Subcutaneous adipose tissue (tissue), 4 donors: ENCODE data around the gene PSMC3. TPM values are rescaled to one million over a fixed set of nuclear protein-coding genes. Genes with fewer than 3 reads are reported as not detected.

Experiments
- CTCF ChIP-seq: fragments of 450-650 bp; IDR thresholded peaks from one replicate; pipeline ENCODE4 v1.5.1; 2016; ENCODE audit warnings: low read depth, mild to moderate bottlenecking, control low read depth, antibody characterized with exemption, moderate library complexity
- total RNA-seq, 4 donors: library from RNA; depleted of rRNA; stranded (reverse); fragments of >200 nt; gene quantifications; one replicate each; pipeline ENCODE4 v1.1.0, GENCODE V29; 2016

The PSMC3 gene
- total RNA-seq, result 100 to 1,000 TPM in 2 of 4 donors, 10 to 100 TPM in 2; 67.3 to 156 (median 102) TPM

DNA sequence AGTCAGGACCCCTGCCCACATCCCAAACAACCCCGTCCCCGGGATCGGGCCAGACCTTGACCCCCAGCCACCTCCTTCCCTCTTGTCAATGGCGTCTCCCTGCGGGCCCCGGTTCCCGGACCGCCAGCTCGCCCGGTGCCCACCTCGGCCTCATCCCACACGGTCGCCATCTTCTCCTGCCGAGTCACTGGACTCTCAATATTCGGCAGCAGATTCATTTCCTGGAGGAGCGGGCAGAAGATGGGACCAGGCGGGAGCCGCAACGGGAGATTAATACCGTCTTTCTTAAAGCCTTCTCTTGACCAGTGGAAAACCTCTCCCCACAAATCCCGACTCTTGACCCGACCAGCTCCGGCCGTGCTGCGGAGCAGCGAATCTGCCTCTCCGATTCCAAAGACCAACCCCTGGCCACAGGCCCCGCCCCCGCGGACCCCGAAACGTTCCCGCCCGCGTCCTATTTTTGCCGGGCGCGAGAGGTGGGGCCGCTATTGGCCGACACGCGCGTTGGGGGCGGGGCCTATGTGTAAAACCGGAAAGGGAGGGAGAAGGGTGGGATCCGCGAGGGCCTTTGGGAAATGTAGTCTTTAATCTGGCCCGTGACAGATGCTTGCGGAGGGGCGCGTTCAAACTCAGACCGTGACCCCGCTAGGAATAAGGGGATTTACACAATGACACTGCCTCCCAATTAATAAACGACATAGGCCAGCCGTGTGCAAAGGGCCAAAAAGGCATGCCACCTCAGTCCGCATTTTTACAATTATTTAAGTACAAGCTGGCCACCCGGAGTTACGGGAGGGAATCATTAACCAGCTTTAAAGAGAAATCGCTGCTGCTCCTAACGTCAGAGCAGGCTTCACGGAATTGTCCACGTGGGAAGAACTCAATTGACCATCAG, at the start of gene PSMC3:
Gene PSMC3, minus strand, starts transcription at position 378 of the 895 bp plus-strand sequence. Its CDS starts 160 bp downstream, at position 218.
- no peak for TF ChIP-seq CTCF

DNA sequence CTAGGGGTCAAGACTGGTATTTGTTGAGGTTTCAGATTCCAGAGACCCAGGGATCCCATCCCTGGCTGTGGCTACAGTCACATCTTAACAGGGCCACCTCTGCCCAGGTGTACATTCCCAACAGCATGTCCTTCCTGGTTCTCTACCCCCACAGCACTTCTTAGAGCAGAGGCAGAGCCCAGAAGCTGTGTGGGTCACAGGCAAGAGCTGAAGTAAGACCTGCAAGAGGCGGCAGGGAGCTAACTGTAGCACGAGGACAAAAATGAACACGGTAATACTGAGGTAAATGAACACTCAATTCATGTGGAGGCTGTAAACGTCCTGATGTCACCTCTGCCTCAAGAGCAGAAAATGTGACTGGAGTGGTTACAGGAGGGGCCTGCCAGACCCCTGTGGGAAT, 44.4 kb upstream of the PSMC3 start:
- no peak for TF ChIP-seq CTCF

GRCh38 chr11:47469361-47470179, 43.3 kb upstream of the PSMC3 start:
- no peak for TF ChIP-seq CTCF

- no peak for TF ChIP-seq CTCF
Measured at GRCh38 chr11:47468598-47469214, 42.5 kb upstream of the PSMC3 start.

- TF ChIP-seq CTCF, result no peak
Measured at GRCh38 chr11:47467357-47467756, 41.1 kb upstream of the PSMC3 start.

DNA sequence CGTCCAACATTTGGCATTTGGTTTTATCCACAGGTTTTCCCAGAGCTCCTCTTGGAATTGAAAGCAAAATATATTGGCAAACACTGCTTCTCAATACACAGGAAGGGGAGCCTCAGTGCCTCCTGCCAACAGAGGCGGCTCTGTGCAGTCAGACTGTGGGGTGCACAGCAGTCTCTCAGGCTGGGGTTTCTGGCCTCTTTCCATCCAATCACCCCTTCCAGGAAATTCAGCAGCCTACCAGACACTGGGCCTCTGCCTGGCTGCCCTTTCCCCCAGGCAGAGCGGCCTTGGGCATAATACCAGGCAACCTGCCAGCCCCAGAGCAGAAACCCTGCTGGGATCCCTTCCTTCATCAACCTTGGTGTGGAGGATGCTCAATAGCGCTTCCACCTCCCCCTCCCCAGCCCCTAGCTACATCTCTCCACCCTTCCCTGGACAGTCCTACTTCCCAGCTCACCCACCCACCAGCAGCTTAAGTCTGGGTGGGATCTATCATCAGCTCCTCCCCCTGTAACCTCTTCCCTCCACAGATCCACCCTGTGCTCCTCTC, 40.5 kb upstream of the PSMC3 start:
- TF ChIP-seq CTCF, result no peak
